GM21576 (cell line): ENCODE results near the gene COL25A1.
"Not testable (repeated sequence)": the region's sequence is repeated elsewhere in the genome, so short reads cannot be mapped to it uniquely, and the experiment has no call there.

Experiments used
- ATAC-seq: cut with Tn5 transposase; IDR thresholded peaks from one replicate; pipeline ENCODE4 v1.9.1; 2021; ENCODE audit warnings: mild to moderate bottlenecking, moderate library complexity; ENCODE audit not compliant: unreplicated experiment

The COL25A1 gene

DNA sequence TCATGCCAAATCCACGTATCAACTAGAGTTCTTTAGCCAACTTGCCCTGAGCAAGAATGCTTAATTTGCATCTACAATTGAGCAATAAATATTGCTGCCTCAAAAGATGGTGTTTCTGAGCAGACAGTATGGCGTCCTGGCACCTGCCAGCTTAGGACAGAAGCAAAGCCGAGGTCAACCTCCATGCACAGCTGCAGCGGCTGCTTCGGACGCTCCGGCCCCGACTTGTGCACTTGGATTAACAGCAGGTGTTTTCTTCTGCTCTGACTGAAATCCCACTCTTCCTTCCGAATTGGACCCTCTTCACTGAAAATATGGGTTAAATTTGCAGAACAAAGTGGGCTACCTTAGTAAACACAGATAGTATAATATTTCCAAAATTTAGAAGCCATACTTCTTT is 324.4 kb downstream of the COL25A1 start:
- no peak for ATAC-seq

DNA sequence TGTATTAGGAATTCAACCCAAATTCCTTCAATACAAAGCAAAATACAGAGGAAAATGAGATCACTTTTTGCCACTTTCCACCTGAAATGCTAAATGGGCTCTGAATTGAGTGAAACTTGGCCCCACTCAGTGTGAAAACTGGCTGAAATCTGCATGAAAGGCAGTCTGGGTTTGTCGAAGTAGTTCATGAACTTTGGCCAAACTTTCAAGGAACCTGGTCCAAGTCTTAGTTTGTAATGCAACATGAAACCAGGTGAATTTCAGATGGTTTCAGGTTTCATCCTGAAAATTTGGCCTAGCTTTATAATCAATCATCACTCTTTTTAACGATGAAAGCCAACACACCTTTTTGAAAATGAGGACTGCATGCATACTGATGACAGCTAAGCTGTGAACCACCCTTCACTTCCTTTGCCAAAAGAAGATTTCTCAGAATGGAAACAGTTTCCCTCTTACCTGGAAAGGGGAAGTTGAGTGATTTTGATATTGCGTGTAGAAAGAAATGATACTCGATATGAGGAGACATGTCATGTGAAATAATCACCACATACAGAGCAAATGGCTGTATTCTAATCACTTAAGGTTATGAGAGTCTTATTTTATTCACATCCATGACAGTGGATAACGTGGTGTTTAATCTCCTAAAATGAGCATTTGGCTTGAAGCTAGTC is 329.7 kb downstream of the COL25A1 start:
- ATAC-seq: no peak

DNA sequence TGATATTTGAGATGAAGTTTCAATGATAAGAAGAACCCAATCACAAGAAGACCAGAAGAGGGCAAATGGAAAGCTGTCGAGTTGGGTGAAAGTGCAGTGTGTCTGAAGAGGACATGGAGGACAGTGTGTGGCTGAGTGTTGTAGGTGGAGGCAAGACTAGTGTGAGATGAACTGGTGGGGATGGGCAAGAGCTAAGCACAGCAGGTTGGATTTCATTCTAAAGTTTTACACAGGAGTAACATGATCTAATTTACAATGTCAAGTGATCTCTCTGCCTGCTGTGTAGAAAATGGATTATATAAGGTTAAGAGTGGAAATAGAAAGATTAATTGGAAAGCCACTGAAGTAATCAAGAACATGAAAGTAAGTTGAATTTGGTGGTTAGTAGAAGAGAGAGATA is 331.0 kb downstream of the COL25A1 start:
- no peak for ATAC-seq

DNA sequence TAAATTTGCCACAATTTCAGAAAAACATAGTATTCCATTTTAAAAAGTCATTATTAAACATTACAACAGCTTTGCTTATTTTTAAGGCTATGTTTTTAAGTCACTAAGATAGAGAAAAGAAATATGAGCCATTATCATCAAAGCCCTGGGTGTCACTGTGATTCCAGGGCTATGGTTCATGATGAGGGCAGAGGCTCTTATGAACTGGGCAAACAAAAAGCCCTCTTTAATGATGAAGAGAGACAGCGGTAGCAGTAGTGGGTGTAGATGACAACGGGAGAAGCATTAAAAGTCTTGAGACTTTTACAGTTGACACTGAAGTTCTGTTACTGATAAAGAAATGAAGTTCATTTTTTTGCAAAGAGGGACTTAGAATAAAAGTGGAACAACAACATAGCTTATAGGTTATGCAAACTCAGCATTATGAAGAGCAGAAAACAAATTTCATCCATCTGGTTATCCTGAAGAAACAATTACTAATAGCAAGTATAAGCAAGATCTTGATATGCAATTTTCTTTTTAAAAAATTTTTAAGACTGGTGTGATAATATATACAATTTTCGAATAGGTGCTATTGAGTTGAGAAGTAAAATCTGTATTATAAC is 336.9 kb downstream of the COL25A1 start:
- ATAC-seq: no peak

DNA sequence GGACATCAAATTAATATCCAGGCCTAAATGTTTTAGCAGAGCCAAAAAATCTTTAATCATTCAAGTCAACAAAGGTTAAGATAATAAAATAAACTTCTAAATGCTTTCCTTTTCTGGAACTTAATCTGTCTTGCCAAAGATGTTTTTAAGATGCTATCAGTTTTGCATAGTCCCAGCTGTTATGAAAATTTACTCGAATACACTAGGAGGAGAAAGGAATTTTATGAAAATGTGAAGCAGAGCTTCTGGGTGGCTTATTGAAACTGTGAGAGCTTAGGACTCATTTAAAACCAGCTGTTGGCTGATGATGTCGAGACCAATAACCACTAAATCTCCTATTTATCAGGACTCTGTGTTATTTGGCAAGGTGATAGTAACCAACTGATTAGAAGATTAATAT is 337.4 kb downstream of the COL25A1 start:
- ATAC-seq: no peak

DNA sequence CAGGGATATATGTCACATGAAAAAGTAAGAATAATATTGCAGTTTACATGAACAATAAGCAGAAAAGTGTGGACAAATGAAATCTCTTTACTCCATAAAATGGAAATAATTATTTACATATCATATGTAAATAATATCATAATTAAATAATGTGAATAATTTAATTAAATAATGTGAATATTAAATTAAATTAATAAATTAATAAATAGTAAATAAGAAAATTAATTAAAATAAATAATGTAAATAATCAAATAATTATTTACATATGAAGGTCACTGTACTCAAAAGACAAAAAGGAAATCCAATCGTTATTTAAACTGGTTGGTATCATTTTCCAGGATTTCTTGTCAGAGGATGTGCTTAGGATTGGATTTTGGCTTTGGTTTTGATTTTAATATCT is 338.5 kb downstream of the COL25A1 start:
- no peak for ATAC-seq

DNA sequence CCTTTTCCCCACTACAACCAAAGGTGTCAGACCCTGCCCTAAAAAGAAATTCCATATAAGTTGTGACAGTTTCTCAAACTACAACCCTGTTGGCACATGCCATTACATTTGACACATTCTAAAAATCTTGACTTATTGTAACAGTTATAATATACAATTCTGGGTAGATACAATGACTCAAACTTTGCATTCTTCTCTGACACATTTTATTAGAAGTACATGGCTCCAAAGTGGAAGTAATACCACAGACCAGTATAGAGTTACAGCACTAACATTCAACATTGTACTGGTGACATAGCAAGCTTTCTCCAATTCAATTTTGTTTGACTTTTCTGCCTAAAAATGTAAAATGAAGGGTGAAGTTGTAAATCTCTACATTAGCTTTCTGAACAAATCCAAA is 343.0 kb downstream of the COL25A1 start:
- no peak for ATAC-seq

DNA sequence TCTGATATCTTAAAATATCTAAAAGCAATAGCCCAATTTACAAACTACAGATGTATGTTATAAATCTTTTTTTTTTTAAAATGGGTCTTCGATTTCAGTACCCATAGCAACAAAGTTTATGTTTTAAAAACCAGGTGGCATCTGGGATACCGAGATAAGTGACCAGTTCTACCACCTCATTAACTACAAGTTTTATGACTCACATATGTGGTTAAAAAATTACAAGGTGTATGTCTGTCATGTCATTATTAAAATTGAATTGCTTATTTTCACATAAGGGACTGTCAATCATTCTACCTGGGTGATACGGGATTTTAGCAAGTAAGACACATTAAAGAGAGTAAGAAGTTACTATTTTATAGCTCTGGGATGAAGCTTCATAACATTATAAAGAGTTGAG is 347.6 kb downstream of the COL25A1 start:
- no peak for ATAC-seq

DNA sequence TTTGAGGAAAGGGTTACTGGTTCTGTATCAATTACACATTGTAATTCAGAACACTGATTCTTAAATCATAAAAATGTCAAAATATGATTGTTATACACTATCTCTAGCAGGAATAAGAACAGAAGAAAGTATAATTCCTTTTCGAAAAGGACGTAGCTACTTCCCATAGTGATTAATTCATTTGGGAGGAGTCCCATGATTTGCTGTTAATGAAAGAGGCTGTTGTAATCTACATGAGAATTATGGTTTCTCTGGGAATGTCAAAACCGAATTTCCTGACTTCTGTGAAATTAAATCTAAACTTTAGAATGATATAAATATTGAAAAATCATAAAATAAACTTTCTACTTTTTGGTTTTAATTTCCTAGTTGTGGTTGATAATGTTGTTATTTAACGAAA is 348.5 kb downstream of the COL25A1 start:
- no peak for ATAC-seq

DNA sequence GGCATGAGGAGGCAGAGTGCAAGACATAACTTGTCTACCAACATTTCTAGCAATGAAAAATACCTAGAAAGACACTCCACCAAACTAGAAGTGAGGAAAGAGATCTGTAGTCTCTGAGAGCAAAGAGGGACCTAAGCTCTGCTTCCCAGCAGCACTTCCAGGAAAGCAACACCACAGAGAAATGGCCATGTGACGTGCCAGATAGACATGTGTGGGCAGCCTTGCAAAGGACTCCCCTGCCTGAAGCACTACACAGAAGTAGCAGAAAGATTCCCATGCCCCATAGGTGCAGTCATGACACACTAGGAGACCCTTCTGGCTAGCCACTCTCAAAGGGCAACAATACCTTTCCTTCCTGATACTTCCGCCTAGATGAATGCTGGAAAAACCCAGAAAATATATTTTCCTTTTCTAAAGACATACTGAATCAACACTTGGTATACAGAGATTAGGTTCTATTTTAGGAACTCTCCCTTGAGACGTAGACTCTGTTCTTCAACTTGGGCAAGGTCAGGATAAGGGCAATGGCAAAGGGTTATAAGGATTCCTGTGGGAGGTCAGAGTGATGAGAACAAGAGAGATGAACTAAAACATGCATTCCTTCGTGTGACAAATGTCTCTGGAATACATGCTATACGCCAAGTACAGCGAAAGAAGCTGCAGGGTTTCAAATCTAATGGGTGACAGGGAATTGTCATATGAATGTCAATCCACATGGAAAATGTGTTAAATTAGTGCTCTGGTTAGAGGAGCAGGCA is 352.1 kb downstream of the COL25A1 start:
- ATAC-seq: no peak

DNA sequence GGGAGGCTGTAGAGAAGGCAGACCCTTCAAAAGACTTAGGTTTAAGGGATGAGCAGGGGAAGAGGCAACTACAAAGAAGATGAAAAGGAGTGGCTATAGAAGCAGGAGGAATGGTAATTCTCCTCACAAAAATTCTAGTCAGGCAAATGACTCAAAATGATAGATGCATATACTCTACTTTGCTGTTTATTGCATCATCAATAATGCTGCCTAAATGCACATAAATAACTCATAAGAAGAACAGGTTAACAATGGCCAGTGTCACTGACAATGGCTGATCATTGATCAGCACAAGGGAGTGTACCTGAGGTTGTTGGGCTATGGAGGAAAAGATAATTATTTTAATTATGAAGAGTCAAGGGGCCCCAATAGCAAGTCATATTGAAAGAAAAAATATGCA is 354.9 kb downstream of the COL25A1 start:
- no peak for ATAC-seq

DNA sequence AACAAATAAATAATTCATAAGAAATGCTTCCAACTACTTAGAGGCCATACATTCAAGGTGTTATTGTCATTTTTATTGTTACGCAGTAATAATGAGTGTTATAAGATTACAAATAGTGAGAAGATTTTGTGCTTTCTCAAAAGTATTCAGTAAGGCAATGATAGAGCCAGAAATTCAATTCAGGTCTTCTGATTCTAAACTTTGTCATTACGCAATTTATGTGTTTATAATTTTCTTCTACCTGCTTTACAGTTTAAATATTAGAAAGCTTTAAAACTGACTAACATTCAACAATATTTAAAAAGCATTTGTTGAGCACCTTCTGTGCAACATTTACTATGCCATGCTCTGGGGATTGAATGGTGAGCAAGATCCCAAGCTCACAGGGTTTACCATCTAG is 356.2 kb downstream of the COL25A1 start:
- ATAC-seq: no peak

DNA sequence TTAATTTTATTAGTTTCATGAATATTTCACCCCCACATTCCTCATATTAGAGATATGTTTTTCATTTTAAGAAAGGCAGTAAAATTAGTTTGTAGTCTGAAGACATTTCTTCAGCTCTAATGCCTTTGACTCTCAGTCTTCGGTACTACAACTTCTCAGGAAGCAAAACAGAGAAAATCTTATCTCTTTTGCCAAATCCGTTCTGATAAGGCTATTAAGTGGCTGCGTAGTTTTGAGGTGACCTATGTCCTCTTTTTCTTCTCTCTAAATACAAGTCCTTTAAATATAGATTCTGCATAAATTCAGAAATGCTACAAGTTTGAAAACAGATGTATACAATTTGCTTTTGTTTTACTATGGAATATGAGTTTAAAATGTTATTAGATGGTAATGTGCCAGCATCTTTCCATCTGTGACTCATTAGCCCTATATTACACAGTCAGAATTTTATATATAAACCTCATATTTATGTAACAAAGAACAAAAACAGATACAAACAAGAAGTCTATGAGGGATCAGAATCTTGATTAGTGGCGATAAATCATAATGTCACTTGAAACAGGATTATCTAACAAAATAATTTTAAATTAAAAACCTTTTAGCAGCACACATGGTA is 358.4 kb downstream of the COL25A1 start:
- ATAC-seq: no peak

DNA sequence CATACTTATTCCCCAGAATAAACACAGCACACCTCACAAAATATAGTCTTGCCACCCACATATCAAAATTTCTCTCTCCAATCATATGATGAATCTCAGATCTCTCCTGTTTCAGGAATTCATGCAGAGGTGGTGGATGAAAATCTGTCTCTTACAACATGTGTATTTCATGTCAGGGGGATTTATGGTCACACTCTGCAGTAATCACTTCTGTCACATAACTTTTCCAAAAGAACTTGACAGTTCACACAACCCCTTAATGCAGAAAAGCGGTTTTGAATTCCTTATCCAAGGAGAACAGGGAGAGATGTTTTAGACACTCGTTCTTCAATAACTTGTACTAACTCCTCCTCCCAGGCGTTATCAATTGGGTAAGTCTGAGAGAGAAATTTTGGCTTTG is 359.1 kb downstream of the COL25A1 start:
- no peak for ATAC-seq

DNA sequence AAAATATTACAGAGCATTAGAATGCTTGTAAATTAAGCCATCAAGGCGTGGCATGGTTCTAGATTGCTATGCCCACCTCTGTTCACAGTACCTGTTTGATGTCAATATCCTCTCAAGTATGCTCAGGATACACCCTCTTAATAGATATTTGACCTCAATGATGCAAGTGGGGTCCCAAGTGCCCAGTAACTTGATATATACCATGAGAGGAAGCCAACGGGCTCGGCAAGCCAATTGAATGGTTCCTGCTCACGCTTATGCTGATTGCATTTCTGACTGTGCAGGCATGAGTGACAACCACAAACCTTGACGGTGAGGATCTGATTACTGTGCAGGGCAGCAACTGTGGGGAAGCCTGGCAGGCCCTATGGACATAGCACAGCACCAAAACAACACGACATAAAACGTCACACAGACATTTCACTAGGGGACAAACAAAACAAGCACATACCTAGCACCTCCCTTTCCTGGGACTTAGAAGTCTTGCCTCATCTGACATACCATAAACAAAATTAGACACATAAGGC is 360.5 kb downstream of the COL25A1 start:
- no peak for ATAC-seq

DNA sequence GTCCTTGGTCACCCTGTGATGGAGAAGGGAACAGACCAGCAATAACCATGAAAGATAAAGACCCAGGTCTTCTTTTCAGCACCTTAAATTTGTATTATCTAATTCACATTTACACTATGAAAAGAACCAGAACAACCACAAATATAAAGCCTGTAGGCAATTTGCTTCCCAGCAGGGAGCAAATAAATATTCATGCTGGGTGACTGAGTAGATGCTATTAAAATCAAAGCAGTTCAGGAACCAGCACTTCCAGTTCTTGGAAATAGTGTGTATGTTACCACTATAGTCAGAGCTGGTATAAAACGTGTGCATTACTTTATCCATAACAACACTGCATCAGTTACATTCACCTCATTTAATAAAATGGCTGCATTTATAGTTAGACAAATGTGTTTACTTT is 361.8 kb downstream of the COL25A1 start:
- no peak for ATAC-seq

DNA sequence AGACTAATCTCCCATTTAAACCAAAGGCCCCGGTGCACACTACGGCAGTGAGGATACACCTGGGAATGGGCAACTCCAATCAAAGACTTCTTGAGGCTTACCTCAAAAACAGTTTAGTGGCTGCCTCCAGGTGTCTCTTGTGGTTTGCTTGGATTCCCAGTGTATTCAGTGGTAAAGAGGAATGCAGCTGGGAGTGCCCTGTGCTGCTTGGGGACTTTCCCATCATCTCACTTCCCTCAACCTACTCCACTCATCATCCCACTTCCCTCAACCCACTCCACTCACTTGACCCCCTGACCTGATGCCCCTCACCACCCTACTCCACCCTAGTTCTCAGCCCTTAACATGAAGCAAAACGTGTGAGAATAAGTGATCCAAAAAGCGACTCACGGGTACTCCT is 362.3 kb downstream of the COL25A1 start:
- ATAC-seq: no peak

DNA sequence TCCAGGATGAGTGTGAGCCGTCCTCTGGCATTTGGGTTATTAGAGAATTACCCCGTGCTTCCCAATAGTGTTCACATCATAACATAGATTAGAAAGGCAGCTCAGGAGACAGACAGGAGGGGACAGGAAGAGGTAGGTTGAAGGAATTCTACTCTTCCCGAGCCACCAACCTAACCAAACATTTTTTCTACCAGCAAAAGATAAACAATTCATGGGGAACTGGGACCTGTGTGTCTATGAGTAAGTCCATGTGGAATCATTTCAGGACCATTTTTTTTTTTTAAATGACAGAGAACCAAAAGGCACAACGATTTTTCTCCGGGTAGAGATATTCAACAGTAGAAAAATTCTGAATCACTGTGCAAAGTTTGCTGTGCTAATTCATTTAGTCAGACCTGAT is 365.4 kb downstream of the COL25A1 start:
- ATAC-seq: no peak

DNA sequence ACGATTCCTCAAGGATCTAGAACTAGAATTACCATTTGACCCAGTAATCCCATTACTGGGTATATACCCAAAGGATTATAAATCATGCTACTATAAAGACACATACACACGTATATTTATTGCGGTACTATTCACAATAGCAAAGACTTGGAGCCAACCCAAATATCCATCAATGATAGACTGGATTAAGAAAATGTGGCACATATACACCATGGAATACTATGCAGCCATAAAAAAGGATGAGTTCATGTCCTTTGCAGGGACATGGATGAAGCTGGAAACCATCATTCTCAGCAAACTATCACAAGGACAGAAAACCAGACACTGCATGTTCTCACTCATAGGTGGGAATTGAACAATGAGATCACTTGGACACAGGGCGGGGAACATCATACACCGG is 368.5 kb downstream of the COL25A1 start:
- ATAC-seq: not testable (repeated sequence)

DNA sequence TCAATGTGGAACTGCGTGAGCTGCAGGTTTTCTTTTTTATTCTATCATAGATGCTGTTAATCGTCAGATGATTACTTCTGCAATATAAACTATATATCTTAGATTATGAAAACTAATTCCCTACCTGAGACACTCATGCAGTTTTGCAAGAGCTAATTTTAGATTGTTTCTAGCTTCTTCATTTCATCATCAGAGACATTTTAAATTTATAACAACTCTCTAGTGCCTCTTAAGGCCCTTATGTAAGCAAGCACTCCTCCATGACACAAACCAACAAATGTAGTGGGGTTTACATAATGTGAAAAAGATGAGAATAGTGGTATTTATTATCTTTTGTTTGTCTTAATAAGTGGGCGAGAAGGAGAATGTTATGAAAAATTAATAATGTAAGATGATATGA is 369.4 kb downstream of the COL25A1 start:
- ATAC-seq: no peak

DNA sequence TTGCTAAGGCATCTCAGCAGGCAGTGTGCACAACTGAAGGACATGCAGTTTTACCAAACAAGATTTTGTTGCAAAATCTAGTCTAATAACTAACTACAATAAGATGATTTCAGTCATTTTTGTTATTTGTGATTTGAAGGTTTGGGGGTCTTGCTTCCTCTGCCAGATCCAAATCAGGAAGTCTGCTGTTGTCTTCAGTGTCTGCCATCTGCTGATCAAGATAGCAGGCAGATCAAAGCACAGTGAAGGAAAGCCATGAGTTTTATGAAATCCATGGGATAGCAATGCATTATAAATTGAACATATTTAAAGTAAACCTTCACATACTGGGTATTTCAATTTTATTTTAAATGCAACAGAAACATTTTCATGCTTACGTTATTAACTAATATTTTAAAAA is 370.5 kb downstream of the COL25A1 start:
- ATAC-seq: no peak

DNA sequence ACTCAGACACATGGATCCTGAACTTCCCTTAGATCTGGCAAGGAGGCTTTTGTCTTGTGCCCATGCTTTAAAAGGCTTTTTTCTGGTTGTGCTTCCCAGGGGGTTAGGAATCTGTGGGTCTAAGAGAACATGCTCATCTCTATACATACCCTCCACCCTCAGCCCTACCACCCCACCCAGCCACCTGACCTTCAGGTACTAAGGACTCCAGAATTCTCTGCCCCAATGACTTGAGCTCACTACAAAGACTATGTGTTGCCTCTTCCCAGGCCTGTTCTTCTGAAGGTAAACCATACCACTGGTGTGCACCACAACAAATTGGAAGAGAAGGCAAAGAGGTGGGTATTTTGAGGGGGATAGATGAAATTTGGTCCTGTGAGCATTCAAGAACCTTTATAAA is 372.3 kb downstream of the COL25A1 start:
- ATAC-seq: no peak
